Measurements from ENCODE around the gene SLC52A3.

Gene SLC52A3

GRCh38 chr20:752291-752690 is 16.0 kb downstream of the SLC52A3 start:
- Histone ChIP-seq H3K4me1 (no peaks in the 10 kb centered on the region), H3K36me3 (no peaks in the 10 kb centered on the region), H3K4me3 (ENCODE audit: low read depth, low read length) (no peak overlapping the region), H3K27me3 (no peaks in the 10 kb centered on the region), H3K9me3 (no peaks in the 10 kb centered on the region)
- no peak for DNase-seq
- no peak for TF ChIP-seq CTCF (IDR thresholded peaks at IDR 0.05; ENCODE audit: low read depth, low read length)

GRCh38 chr20:751761-752160 is 16.5 kb downstream of the SLC52A3 start:
- H3K4me3 ChIP-seq (ENCODE audit: low read depth, low read length) = no peak overlapping the region
- H3K4me1 ChIP-seq = no peaks in the 10 kb centered on the region
- DNase-seq = no peak
- H3K36me3 ChIP-seq = no peaks in the 10 kb centered on the region
- no peak for TF ChIP-seq CTCF (IDR thresholded peaks at IDR 0.05; ENCODE audit: low read depth, low read length)
- no peaks in the 10 kb centered on the region for H3K9me3 ChIP-seq
- no peaks in the 10 kb centered on the region for H3K27me3 ChIP-seq

- Histone ChIP-seq H3K4me1 (no peaks in the 10 kb centered on the region), H3K36me3 (no peaks in the 10 kb centered on the region), H3K9me3 (no peaks in the 10 kb centered on the region), H3K27me3 (no peaks in the 10 kb centered on the region), H3K4me3 (ENCODE audit: low read depth, low read length) (no peak overlapping the region)
- DNase-seq = no peak
- no peak for TF ChIP-seq CTCF (IDR thresholded peaks at IDR 0.05; ENCODE audit: low read depth, low read length)
These were observed 17.5 kb downstream of the SLC52A3 start for GRCh38 chr20:750801-751200.

GRCh38 chr20:745683-746301 is 22.5 kb downstream of the SLC52A3 start:
- no peaks in the 10 kb centered on the region for H3K36me3 ChIP-seq
- H3K27me3 ChIP-seq = no peaks in the 10 kb centered on the region
- H3K9me3 ChIP-seq = no peaks in the 10 kb centered on the region
- no peak overlapping the region for H3K4me3 ChIP-seq (ENCODE audit: low read depth, low read length)
- no peak for TF ChIP-seq CTCF (IDR thresholded peaks at IDR 0.05; ENCODE audit: low read depth, low read length)
- no peak for DNase-seq
- H3K4me1 ChIP-seq = no peaks in the 10 kb centered on the region

GRCh38 chr20:742156-742555 is 26.1 kb downstream of the SLC52A3 start:
- no peak for DNase-seq
- no peaks in the 10 kb centered on the region for H3K36me3 ChIP-seq
- TF ChIP-seq CTCF (IDR thresholded peaks at IDR 0.05; ENCODE audit: low read depth, low read length) = no peak
- no peaks in the 10 kb centered on the region for H3K4me1 ChIP-seq
- H3K27me3 ChIP-seq = no peaks in the 10 kb centered on the region
- no peaks in the 10 kb centered on the region for H3K9me3 ChIP-seq
- no peak overlapping the region for H3K4me3 ChIP-seq (ENCODE audit: low read depth, low read length)

GRCh38 chr20:741620-742019 is 26.7 kb downstream of the SLC52A3 start:
- no peaks in the 10 kb centered on the region for H3K36me3 ChIP-seq
- DNase-seq = no peak
- H3K4me3 ChIP-seq (ENCODE audit: low read depth, low read length) = no peak overlapping the region
- no peaks in the 10 kb centered on the region for H3K4me1 ChIP-seq
- no peaks in the 10 kb centered on the region for H3K9me3 ChIP-seq
- TF ChIP-seq CTCF (IDR thresholded peaks at IDR 0.05; ENCODE audit: low read depth, low read length) = no peak
- no peaks in the 10 kb centered on the region for H3K27me3 ChIP-seq

All from BE2C (cell line).